COLO829 (cell line): ENCODE results near the gene TACSTD2.
A peak's percentile ranks its signal among the peaks of the same experiment; 100 is the strongest.
"Not testable (repeated sequence)": the region's sequence is repeated elsewhere in the genome, so short reads cannot be mapped to it uniquely, and the experiment has no call there.

Source experiments
- DNase-seq: peaks from one replicate; pipeline ENCODE4 v3.0.0; 2012; ENCODE audit warnings: low spot score

Gene TACSTD2

GRCh38 chr1:58576727-58577653, at the start of gene TACSTD2:
TACSTD2 (minus strand) TSS chr1:58577252; CDS start chr1:58577156, 96 bp downstream.
- DNase-seq: no peak

DNA sequence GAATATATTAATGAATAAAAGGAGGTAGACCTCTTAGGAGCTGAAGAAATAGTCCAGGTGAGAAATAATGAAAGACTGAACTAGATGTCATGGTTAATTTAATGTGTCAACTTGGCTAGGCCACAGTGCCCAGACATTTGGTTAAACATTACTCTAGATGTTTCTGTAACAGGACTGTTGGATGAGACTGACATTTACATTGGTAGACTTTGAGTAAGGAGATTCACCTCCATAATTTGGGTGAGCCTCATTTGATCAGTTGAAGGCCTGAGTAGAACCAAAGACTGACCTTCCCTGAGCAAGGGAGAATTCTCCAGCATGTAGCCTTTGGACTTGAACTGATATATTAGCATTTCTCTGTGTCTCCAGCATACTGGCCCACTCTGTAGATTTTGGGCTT, 49.2 kb upstream of the TACSTD2 start:
- no peak for DNase-seq

GRCh38 chr1:58623259-58623658, 46.2 kb upstream of the TACSTD2 start:
- not testable (repeated sequence) for DNase-seq

DNA sequence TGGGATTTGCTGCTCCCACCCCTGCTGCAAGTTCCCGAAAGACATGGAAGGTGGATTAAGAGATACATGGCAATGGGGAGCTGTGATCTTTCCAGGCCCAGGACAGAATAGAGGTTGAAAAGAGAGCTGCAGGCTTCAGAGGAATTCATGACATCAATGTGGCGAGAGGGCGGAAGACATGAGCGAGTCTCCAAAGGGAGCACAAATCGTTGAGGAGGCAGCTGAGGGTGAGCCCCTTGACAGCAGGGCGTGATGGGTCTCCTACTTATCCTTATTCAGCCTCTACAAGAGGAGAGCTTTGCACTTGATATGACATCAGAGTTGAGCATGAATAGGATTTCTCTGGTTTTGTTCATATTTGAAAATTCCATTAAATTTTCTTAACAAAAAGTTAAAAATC, 45.5 kb upstream of the TACSTD2 start:
- DNase-seq: no peak

GRCh38 chr1:58621391-58621790, 44.3 kb upstream of the TACSTD2 start:
- no peak for DNase-seq

GRCh38 chr1:58620926-58621325, 43.9 kb upstream of the TACSTD2 start:
- no peak for DNase-seq

- DNase-seq: no peak
These were observed 43.2 kb upstream of the TACSTD2 start for GRCh38 chr1:58620259-58620658.

- no peak for DNase-seq
These were observed 42.4 kb upstream of the TACSTD2 start for GRCh38 chr1:58619286-58620054.

- DNase-seq: no peak
These were observed 41.3 kb upstream of the TACSTD2 start for GRCh38 chr1:58618303-58618702.

- no peak for DNase-seq
These were observed 34.9 kb upstream of the TACSTD2 start for GRCh38 chr1:58611861-58612385.

DNA sequence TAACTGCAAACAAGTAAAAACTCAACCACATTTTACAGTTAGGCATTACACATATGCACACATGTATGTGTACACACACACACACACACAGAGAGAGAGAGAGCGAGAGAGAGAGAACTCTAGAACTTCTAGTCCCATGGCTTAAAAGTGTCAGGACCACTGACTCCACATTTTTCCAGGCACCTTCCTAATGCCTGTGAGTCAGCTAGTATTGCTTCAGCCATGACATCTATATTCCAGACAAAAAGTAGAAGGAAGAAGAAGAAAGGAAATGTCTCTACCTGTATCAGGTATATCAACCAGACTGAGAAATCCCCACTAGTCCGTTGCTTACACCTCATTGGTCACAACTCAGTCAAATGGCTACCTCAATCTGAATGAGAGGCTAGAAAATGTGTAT, 31.9 kb upstream of the TACSTD2 start:
- no peak for DNase-seq

- no peak for DNase-seq
These were observed 31.2 kb upstream of the TACSTD2 start for GRCh38 chr1:58608297-58608696.

DNA sequence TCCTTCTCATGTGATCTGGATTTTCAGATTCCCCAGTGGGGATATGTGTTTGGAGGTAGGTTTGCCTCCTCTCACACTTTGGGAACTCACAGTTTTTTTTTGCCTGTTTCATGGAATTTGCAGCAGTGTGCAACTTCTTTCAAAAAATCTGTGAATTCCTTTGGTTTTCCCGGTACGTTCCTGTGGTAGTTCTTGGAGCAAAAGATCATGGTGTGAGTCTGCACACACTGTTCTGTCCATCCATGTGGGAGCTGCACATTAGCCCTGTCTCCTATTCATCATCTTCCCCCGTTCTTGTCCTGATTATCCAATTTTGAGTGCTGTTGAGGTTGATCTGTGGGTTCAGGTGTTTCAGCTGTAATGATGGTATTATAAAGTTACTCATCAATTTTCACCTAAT, 30.3 kb upstream of the TACSTD2 start:
- DNase-seq: no peak

DNA sequence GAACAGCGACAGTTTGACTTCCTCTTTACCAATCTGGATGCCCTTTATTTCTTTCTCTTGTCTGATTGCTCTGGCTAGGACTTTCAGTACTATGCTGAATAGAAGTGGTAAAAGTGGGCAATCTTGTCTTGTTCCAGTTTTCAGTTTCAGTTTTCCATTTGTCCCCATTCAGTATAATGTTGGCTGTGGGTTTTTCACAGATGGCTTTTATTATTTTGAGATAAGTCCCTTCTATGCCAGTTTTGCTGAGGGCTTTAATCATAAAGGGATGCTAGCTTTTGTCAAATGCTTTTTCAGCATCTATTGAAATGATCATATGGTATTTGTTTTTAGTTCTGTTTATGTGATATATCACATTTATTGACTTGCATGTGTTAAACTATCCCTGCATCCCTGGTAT, 24.9 kb upstream of the TACSTD2 start:
- not testable (repeated sequence) for DNase-seq

DNA sequence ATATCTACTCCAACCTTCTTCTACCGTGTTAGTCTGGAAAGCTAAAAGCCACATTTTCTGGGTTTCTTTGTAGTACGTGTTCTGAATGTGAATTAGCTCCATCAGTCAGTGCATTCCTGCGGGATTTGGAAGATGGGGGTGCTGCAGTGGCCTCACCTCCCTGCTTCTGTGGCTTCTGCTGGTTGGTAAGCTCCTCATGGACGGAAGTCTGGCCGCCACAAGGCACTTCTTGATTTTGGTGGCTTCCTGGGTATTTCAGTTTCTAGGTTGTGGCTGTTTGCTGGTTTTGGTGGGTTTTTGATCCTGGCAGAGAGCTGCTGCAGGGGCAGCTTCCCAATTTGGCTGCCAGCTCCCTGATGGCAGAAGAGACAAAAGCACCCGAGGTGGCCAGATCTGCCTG, 20.9 kb upstream of the TACSTD2 start:
- DNase-seq: no peak

DNA sequence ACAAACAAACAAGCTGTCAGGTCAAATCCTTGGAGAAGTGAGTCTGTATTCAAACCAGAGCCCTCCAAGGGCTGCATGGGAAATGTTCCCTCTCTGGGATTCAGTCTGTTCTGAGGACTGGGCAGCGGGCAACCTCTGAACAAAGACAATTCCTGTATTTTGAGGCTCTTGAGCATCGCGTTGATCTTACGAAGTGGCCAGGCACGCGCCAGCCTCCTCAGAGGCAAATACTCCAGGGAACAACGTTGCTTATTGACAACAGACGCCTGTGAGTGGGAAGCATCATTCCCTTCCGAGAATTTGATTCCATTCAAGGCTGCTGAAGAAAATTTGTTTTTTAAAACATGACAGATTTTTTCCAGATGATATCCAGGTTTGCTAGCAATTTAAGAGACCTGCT, 20.0 kb upstream of the TACSTD2 start:
- peak; percentile 88 for DNase-seq

- no peak for DNase-seq
These were observed 19.6 kb upstream of the TACSTD2 start for GRCh38 chr1:58596631-58597052.

DNA sequence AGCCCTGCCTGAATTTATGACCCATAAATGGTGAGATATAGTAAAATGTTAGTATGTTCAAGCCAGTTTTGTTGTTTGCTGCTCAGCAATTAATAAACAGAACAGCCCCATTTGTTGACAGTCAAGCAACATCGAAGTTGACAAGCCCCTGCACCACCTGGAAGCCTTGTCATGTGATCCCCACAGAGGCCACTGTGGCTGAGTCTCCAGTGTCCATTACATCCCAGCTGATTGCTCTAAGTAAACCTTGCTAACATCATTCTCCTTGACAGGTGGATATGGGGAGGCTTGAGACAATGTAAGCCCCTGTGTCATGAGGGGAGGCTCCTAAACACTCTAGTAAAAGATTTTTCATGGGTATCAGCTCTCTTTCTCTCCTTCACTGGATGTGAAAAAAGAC, 17.5 kb upstream of the TACSTD2 start:
- DNase-seq: no peak

GRCh38 chr1:58592522-58593134, 15.6 kb upstream of the TACSTD2 start:
- DNase-seq: no peak

- no peak for DNase-seq
These were observed 14.8 kb upstream of the TACSTD2 start for GRCh38 chr1:58591806-58592205.

- DNase-seq: no peak
These were observed 13.0 kb upstream of the TACSTD2 start for GRCh38 chr1:58590019-58590418.

DNA sequence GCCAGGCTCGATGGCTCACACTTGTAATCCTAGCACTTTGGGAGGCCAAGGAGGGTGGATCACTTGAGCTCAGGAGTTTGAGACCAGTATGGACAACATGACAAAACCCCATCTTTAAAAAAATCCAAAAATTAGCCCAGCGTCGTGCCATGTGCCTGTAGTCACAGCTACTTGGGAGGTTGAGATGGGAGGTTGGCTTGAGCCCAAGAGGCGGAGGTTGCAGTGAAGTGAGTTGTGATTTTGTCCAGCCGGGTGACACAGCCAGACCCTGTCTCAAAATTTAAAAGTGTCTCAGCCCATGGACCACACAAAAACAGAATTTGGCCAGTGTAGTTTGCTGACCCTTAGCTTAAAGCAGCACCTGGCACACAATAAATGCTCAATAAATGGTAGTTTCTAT, 11.3 kb upstream of the TACSTD2 start:
- DNase-seq: no peak
